ENCODE measurements around the gene SSH2.

SSH2 gene

GRCh38 chr17:29591146-29591736, 338.8 kb downstream of the SSH2 start:
- no peak for DNase-seq (ENCODE audit: low read depth in 2 of 2)

GRCh38 chr17:29590411-29591145, 339.4 kb downstream of the SSH2 start:
- no peak for DNase-seq (ENCODE audit: low read depth in 2 of 2)

- DNase-seq (ENCODE audit: low read depth in 2 of 2), result peak; percentile 76 to 84
Measured at GRCh38 chr17:29589524-29590410, 340.3 kb downstream of the SSH2 start, which contains the start of gene GIT1. TSS of gene GIT1 (minus strand) at chr17:29589648. CDS start at chr17:29589378, 270 bp downstream.

- peak; percentile 48 to 60 for DNase-seq (ENCODE audit: low read depth in 2 of 2)
Measured at GRCh38 chr17:29588562-29589411, 341.2 kb downstream of the SSH2 start.

GRCh38 chr17:29588017-29588561, 341.9 kb downstream of the SSH2 start:
- DNase-seq (ENCODE audit: low read depth in 2 of 2), result no peak

- no peak for DNase-seq (ENCODE audit: low read depth in 2 of 2)
Measured at GRCh38 chr17:29587591-29587990, 342.4 kb downstream of the SSH2 start.

GRCh38 chr17:29586676-29587469, 343.2 kb downstream of the SSH2 start:
- no peak for DNase-seq (ENCODE audit: low read depth in 2 of 2)

- DNase-seq (ENCODE audit: low read depth in 2 of 2), result no peak
Measured at GRCh38 chr17:29585080-29585751, 344.8 kb downstream of the SSH2 start.

- DNase-seq (ENCODE audit: low read depth in 2 of 2), result no peak
Measured at GRCh38 chr17:29584452-29585079, 345.5 kb downstream of the SSH2 start.

GRCh38 chr17:29583324-29584248, 346.4 kb downstream of the SSH2 start:
- no peak for DNase-seq (ENCODE audit: low read depth in 2 of 2)

GRCh38 chr17:29582772-29583171, 347.3 kb downstream of the SSH2 start:
- DNase-seq (ENCODE audit: low read depth in 2 of 2), result no peak

- no peak for DNase-seq (ENCODE audit: low read depth in 2 of 2)
Measured at GRCh38 chr17:29582254-29582765, 347.7 kb downstream of the SSH2 start.

- DNase-seq (ENCODE audit: low read depth in 2 of 2), result no peak
Measured at GRCh38 chr17:29581583-29582253, 348.3 kb downstream of the SSH2 start.

GRCh38 chr17:29579866-29580771, 349.9 kb downstream of the SSH2 start:
- peak; percentile 85 to 88 for DNase-seq (ENCODE audit: low read depth in 2 of 2)

GRCh38 chr17:29578626-29579485, 351.2 kb downstream of the SSH2 start:
- DNase-seq (ENCODE audit: low read depth in 2 of 2), result no peak

Measured in stimulated activated CD4-positive, alpha-beta T cell treated with anti-CD3 and anti-CD28 coated beads, Interleukin-1b, Interleukin-23, amount 100 ng/mL, for 4 hours (primary cell).